ENCODE measurements around the gene N4BP2L2.
"Not testable (repeated sequence)": the region's sequence is repeated elsewhere in the genome, so short reads cannot be mapped to it uniquely, and the experiment has no call there.

Gene N4BP2L2
- total RNA-seq = 57.1 to 170 (median 125) reads per million in 18 experiments

DNA sequence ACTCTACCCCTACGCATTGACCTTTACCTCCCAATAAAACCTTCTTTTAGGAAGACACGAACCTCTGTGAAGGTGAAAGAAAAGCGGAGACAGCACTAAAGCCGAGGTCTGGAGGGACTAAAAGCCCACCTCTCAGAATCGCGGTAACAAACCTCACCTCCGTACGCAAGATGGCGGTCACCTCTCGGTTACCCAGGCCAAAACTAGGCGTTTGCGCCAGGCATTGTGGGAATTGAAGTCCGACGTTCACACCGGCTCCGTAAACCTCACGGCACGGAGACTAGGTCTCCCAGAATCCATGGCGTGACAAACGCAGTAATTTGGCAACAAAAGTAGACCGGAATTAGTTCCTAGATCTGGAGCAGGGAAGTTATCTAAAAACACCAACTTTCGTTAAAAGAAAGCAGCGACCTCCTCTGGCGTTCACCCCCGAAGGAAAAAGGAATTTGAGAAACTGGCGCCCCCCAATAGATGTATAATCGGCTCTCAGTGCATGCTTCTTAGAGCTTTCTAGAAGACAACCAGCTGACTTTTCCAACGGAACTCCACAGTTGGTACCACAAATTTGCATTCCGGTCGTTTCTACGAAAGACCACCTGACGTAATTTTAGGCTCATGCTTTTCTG lies at the start of gene N4BP2L2:
Gene N4BP2L2, minus strand, starts transcription at position 175 of the 626 bp plus-strand sequence. CDS start 1,768 bp downstream, outside the sequence.
- peak; percentile 98 for DNase-seq

DNA sequence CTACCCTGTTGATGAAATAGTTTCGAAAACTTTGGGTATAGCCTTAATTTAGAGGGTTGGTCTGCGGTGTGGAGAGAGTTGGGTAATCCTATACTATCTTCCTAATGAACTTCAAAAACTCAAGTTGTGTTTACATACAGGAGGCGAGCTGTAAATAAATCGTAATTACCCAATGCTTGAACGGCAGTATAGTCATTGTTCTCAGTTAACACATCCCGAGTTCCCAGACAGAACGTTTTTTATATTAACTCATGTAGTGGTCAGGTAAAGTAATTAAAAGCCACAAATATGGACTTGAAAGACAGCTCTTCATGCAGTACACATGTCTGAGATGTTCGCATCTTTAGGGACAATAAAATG lies 49.2 kb upstream of the N4BP2L2 start:
- no peak for DNase-seq

DNA sequence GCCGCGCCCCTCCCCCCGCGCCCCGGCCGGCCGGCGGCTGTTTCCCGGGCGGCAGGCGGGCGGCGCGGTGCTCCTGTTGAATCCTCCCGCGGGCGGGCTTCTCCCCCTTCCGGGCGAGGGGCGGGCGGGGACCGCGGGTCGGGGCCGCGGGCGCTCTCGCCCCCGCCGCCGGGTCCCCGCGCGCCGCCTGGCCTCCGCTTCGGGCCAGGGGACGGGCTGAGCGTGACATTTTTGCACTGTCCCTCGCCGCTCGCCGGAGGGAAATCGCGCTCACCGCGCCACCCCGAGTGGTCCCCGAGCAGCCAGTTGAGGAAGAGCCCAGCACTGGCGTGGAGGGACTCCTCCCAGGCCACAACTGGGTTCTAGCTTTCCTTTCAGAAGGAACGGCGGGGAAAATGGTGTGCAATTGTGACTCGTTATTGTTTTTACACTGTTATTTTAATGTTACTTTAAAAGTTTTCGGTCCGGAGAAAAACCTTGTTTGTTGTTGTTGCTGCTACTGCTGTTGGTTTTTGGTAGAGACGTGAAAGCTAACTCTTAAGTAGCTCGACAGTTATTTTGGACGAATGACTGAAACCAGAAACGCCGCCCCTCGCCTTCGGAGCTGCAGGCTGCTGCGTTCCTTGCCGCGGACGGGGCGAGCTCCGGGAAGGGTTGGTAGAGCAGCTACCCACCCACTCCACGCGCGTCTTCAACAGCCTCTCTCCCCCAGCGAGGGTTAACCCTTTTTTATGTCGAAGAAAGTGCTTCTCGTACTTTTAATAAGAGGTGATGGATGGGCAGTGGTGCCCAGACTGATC lies 48.6 kb upstream of the N4BP2L2 start:
- peak; percentile 51 to 54 for DNase-seq

DNA sequence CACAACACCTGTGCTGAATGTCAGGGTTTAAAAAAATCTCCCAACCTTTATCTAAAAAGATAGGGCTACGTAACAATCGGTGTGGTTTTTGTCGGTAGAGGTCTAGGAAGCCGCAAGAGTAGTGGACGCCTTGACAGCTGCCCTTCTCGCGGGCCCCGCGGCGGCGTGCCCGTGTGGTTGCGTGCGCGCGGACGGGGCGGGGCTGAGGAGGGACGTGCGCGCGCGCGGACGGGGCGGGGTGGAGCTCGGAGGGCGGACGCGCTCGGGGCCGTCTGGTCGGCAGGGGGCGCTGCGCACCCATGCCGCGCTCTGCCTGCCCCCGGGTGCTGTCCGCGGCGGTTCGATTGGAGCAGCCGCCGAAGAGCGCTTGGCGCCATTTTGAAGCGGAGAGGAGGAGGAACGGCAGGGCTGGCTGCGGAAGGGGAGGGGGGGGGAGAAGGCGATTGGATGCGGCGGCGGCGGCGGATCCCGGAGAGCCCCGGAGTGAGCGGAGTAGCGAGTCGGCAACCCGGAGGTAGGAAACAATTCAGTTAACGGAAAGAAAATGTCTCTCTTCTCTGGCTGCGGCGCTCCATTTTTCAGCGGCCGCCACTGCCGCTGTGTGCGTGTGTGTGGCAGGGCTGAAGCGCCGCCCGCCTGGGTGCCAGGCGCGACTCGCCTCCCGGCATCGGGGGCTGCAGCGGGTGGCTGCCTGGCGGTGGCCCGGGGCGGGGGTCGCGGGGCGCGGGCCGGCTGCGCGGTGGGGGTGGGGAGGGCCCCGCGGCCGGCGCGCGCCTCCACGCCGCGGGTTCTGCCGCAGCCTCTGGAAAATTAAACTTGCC lies 47.7 kb upstream of the N4BP2L2 start, which contains the start of gene PDS5B:
Gene PDS5B, plus strand, starts transcription at position 373 of the 821 bp plus-strand sequence. CDS start 62,321 bp downstream, outside the sequence.
- peak; percentile 96 for DNase-seq

DNA sequence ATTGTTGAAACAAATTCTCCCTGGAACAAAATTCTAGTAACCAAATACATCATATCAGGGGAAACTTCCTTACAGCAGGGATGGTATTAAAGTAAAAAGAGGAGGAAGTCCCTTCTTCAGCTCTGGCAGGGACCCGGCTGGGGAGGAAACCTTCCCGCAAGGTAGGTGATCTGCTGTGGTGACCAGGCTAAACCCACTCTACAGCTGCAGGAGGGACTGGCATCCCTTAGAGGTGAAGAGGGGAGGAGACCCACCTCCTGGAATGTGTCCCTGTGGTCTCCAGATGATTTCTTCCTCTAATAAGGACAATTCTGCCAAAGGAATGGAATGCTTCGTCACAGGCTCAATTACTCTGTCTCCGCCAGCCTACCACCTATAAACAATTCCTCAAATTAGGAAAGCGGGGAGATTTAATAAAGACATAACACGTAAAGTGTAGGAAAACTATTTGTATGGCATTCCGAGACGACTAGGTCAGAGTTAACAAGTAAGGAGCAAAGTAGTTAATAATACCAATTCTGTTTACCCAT lies 47.0 kb upstream of the N4BP2L2 start:
- DNase-seq = no peak

DNA sequence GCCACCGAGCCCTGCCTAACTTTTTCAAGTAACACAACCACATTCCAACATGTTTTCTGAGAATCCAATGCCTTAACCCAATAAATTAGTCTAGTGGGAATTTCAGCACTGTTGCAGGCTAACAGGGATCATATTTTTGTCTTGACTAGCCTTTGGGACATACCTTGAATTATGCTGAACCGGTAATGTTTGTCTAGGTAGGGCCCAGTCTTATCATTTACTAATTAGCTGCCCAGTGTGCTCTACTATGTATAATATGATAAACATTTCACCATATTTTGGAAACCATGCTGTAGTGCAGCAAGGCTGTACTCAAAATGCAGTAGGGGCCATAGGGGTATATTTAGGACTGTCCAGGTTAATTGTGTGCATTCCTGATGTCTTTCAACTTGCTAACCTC lies 44.4 kb upstream of the N4BP2L2 start:
- no peak for DNase-seq

DNA sequence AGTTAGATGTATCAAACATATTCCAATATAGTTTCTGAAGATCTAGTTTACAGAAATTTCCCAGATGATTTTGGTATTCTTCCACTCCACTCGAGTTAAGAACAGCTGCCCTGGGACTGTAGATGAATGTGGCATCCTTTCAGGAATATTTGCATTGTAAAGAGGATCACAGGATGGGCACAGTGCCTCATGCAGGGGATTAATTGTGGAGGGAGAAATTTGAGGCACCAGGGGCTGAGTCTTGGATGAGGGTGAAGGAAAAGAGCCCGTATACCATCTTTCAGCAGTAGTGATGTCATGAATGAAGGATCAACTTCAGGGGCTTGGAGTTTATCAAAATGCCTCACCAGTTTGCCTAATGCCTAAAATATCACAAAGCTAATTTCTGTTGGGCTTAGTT lies 43.7 kb upstream of the N4BP2L2 start:
- no peak for DNase-seq

DNA sequence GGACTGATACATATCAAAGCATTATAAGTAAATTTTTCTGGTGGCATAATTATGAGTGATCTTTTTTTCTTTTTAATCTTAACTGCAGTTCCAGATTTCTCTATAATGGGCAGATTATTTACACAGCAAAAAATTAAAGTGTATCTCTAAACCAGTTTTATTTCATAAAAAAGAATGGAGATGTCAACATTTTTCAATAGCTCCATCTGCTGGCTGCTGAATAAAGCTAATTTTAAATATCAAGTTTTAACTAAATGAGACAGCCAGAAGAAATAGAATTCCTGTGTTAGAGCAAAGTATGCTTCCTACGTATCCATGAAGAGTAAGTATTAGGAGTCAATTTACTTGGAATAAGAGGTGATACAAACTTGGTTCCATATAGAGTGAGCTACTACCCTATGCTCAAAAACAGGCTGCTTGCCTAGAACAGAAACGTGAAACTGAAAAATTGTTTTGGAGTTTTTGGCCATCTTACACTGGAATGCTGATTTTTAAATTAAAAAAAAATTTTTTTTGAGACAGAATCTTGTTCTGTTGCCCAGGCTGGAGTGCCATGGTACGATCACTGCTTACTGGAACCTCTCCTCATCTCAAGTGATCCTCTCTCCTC lies 42.7 kb upstream of the N4BP2L2 start:
- DNase-seq = peak in 1 of 2 donors; percentile 46

DNA sequence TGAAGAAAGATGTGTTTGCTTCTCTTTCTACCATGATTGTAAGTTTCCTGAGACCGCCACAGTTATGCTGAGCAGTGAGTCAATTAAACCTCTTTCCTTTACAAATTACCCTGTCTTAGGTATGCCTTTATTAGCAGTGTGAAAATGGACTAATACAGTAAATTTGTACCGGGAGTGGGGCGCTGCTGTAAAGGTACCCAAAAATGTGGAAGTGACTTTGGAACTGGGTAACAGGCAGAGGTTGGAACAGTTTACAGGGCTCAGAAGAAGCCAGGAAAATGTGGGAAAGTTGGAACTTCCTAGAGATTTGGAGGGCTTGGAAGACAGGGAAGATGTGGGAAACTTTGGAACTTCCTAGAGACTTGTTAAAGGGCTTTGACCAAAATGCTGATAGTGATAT lies 38.4 kb upstream of the N4BP2L2 start:
- DNase-seq = no peak

DNA sequence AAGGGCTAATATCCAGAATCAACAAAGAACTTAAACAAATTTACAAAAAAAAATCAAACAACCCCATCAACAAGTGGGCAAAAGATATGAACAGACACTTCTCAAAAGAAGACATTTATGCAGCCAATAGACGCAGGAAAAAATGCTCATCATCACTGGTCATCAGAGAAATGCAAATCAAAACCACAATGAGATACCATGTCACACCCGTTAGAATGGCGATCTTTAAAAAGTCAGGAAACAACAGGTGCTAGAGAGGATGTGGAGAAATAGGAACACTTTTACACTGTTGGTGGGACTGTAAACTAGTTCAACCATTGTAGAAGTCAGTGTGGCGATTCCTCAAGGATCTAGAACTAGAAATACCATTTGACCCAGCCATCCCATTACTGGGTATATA lies 37.1 kb upstream of the N4BP2L2 start:
- not testable (repeated sequence) for DNase-seq

DNA sequence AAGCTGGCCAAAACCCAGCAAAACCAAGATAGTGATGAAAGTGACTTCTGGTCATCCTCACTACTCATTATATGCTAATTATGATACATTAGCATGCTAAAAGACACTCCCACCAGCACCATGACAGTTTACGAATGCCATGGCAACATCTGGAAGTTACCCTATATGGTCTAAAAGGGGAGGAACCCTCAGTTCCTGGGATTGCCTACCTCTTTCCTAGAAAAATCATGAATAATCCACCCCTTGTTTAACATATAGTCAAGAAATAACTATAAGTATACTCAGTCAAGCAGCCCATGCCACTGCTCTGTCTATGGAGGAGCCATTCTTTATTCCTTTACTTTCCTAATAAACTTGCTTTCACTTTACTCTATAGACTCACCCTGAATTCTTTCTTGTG lies 22.2 kb upstream of the N4BP2L2 start:
- not testable (repeated sequence) for DNase-seq

DNA sequence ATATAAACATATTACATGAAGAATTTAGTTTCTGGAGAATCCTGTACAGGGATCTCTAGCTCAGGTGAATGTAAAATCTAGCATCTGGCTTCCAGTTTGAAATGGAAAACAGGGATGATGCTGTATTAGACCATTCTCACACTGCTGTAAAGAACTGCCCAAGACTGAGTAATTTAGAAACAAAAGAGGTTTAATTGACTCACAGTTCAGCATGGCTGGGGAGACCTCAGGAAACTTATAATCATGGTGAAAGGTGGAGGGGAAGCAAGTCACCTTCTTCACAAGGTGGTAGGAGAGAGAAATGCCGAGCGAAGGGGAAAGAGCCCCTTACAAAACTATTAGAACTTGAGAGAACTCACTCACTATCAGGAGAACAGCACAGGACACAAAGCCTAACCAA lies 17.0 kb upstream of the N4BP2L2 start:
- no peak for DNase-seq

DNA sequence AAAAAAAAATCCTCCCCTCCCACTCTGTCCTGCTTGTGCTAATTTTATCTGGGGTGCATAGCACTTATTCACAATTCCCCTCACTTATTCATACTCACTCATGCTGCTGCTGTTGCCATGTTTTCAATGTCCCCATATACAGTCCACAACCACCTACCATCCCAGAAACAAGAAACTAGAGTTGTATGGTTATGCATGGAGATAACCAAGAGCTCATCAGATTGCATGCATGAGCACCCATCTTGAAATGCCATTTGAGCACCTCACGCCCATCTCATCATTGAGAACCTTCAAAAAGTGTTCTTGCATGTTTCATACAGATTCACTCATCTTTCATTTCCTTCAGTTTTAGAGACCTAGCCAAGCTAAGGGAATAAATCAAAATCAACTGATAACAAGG lies 15.1 kb upstream of the N4BP2L2 start:
- DNase-seq = no peak

DNA sequence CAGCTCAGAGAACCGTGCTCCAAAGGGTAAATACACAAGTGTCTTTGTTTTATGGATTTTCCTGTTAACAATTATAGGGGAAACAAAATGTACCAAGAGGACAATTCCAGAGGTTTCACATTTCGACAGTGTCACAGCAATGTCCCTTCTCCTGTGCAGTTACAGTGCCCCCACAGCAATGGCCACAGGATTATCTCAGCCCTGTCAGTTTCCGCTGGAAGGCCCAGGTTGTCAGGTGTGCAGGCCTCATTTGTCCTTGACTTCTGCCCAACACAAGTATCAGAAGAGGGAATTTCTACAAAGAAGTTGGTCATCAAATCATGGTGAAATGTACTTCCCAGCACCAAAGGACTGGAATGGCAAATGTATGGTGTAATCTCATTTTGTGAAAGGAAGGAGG lies 11.2 kb upstream of the N4BP2L2 start:
- DNase-seq = peak in 1 of 2 donors; percentile 7

DNA sequence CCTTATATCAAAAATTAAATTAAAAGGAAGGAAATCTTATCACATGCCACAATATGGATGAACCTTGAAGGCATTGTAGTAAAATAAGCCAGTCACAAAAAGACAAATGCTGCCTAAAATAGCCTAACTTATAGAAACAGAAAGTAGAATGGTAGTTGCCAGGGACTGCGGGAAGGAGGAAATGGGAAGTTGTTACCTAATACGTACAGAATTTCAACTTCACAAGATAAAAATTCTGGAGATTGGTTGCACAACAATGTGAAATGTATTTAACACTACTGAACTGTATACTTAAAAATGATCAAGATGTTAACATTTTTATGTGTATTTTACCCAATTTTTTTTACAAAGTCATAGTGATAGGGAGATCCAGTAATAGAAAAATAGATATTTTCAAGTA lies 10.2 kb upstream of the N4BP2L2 start:
- peak; percentile 55 to 82 for DNase-seq

DNA sequence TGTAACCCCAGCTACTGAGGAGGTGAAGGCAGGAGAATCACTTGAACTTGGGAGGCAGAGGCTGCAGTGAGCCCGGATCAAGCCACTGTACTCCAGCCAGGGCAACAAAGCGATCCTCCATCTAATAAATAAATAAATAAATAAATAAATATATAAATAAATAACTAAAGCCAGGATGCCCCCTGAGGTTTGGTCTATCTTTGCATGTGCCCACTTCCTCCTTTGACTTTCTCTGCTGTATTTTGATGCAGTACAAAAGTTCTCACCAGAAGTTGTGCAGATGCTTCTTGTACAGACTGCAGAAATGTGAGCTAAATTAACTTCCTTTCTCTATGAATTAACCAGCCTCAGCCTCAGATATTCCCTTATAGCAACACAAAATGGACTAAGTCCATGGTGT lies 6.5 kb upstream of the N4BP2L2 start:
- DNase-seq = no peak

DNA sequence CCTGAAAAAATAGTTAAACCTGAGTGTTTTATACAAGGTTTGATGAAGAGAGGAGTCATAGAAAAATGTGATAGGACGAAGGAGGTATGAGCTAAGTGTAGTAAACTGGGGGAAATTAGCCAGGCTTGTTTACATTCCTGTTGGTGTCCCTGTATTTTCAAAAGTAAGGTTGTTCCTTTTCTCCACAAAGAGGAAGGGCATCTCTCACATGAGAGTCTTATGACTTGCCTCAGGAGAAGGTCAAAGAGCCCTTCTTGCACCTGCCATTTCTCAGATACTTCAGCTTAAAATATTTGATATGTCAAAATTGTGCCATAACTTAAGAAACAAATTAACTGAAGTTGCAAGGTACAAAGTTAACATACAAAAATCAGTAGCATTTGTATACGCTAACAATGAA lies 3.6 kb upstream of the N4BP2L2 start:
- DNase-seq = peak; percentile 45 to 64

DNA sequence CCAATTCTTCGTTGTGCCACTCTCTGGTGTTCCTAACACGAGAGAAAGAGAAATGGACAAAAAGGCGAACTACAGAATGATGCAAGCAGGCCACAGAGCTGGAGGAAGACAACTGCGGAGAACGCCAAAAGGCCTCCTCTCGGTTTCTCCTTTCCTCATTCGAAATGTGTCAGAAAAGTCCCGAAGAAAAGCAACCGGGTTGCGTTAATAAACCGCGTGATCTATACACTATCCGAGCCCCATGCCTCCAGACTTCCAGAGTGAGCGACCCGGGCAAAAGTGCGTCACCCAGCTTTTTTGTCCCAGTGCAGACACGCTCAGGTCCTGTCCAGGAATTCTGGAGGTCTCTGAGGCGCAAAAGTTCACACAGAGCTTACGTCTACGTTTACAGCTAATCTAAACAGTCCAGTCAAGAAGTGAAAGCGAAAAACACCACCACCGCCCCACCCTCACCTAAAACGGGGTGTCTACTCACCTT lies 413 bp downstream of the N4BP2L2 start:
- DNase-seq = peak; percentile 76 to 85

DNA sequence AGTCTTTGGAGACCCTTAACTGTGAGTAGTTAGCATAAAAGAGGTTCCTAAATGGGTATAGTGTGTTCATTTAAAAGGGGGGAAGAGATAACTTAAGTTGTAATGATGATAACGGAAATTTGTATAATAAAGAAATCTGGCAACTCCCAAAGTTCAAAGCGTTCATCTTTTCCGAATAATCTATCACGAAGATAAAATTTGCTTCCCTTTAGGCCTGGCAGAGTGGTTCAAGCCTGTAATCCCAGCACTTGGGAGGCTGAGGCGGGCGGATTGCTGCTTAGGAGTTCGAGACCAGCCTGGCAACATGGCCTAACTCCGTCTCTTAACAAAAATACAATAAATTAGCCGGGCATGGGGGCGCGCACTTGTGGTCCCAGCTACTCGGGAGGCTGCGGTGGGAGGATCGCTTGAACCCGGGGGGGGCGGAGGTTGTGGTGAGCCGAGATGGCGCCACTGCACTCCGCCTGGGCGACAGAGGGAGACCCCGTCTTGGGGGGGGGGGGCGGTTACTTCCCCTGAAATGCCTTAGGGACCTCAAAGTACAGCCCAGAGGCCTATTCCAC lies 934 bp downstream of the N4BP2L2 start:
- DNase-seq = no peak

DNA sequence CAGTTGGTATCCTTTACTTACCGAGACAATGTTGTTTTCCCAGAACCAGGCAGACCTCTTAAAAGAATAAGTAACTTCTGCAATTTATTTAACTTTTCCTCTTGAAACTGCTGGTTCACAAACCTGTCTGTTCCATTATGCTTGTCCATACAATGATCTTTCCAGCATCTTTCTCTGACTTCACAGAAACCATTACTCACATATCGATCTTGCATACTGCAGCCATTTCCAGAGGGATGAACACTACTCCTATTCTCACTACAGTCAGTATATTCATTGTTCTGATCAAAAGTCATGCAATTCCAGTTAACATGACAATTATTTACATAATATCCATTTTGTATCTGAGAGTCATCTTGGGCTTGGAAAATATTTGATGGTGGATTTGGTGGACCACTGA lies 2.8 kb downstream of the N4BP2L2 start:
- no peak for DNase-seq

DNA sequence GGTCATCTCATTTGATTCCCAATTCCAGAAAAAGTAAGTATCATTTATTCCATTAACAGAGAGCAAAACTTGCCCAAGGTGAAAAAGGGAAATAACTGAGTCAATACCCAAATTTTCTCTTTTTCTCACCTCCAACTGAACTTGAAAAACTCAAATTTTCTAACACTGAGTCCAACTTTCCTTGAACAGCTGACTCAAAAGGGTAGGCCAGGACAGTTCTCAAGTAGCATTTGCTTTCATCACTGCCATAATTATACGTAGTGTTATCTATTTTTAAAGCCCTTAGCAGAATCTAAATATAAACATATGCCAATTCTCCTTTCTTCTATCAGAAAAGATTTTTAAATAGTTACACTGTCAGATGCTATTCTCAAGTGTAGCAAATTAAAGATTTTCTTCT lies 3.5 kb downstream of the N4BP2L2 start:
- no peak for DNase-seq

DNA sequence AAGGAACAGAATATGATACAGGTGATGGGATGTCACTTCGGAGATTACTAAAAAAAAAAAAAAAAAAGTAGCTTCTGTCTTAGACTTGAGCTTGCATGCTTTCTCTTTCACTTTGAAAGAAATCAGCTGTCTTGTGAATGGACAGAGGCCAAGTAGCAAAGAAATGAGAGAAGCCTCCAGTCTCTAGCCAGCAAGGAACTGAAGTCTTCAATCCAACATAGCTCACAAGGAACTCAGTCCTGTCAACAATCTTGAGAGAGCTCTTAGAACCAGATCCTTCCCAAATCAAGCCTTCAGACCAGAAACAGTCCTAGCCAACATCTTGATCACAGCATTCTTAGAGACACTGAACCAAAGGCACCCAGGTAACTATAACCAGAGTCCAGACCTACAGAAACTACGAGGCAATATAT lies 7.7 kb downstream of the N4BP2L2 start:
- DNase-seq = peak in 1 of 2 donors; percentile 6

Measured in inflammatory macrophage (primary cell).